CD4-positive, alpha-beta T cell treated with Interleukin-2 at 100 ng/mL for 4 hours (primary cell): ENCODE measurements around the gene ZKSCAN3.
"Not testable (repeated sequence)": the region's sequence is repeated elsewhere in the genome, so short reads cannot be mapped to it uniquely, and the experiment has no call there.

Experiments used
- DNase-seq: peaks from one replicate; pipeline ENCODE4 v3.0.0-alpha.2; 2020; ENCODE audit warnings: low spot score

ZKSCAN3 gene

DNA sequence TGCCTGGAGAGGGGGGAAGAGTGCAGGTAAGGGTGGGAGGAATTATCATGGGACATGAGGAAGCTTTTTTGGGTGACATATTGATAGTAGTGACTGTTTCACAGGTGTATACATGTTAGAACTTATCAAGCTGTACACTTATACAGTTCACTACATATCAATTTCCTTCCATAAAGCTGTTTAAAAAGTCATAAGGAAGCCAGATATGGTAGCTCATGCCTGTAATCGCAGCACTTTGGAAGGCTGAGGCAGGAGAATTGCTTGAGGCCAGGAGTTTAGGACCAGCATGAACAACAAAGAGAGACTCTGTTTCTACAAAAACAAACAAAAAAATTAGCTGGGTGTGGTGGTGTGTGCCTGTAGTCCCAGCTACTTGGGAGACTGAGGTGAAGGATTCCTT, 28.1 kb downstream of the ZKSCAN3 start:
- no peak for DNase-seq

DNA sequence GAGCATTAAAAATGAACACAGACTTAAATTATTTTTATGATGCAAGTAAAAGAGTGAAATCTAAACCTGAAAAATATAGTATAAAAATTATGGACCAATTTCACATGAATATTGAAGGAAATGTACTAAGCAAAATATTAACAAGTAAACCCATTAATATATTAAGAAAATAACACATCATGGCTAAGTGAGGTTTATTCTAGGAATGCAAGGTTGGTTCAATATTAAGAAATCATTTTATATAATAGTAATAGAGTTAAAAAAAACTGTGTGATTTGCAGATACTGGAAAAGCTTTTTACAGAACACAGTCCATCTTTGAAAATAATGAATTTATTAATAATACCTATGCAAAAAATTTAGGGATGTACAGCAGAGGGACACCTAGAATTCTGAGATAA, 28.9 kb downstream of the ZKSCAN3 start:
- DNase-seq, result no peak

DNA sequence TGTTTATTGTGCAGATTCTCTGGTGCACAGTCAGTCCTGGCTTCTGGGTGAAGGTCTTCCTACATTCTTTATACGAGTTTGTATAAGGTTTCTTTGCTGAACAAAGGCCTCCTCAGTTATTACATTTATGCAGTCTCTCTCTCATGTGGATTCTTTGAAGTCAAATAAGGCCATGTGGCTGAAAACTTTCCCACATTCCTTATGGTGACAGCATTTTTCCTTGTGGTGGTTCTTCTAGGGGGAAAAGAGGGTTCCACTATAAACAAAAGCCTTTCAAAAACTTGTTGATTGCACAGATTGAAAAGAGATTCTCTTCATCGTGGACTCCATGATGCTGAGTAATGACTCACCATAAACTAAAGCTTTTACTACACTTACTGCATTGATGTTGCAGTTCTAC, 30.6 kb downstream of the ZKSCAN3 start:
- no peak for DNase-seq

- DNase-seq, result peak; percentile 23
These were observed 33.7 kb downstream of the ZKSCAN3 start for GRCh38 chr6:28383235-28384142.

DNA sequence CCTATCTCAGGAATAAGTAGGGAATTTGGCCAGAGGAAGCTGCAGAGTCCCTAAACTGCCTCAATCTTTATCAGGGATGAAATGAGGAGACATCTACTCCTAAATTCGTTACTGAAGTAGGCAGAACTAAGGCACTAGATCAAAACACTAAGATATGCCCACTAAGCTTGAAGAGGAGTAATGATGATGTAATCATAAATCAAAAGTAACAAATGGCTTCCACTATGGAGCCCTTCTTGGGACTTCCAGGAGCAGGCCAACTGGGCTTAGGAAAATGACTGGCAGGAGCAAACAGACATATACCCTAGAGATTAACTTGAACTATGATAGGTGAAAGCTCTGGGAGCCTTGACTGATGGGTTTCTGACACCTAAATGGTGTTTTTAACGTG, 34.4 kb downstream of the ZKSCAN3 start:
- no peak for DNase-seq

GRCh38 chr6:28390688-28391087, 40.9 kb downstream of the ZKSCAN3 start:
- no peak for DNase-seq

GRCh38 chr6:28393912-28394662, 44.3 kb downstream of the ZKSCAN3 start:
- DNase-seq, result no peak

GRCh38 chr6:28395918-28396317, 46.2 kb downstream of the ZKSCAN3 start:
- DNase-seq, result no peak

GRCh38 chr6:28399350-28400121, 49.8 kb downstream of the ZKSCAN3 start, which contains the start of gene ZSCAN12:
Gene ZSCAN12 (minus strand): TSS chr6:28399747. CDS start chr6:28398405, 1,342 bp downstream.
- DNase-seq, result peak; percentile 87

- DNase-seq, result no peak
These were observed 50.3 kb downstream of the ZKSCAN3 start for GRCh38 chr6:28400122-28400451.

DNA sequence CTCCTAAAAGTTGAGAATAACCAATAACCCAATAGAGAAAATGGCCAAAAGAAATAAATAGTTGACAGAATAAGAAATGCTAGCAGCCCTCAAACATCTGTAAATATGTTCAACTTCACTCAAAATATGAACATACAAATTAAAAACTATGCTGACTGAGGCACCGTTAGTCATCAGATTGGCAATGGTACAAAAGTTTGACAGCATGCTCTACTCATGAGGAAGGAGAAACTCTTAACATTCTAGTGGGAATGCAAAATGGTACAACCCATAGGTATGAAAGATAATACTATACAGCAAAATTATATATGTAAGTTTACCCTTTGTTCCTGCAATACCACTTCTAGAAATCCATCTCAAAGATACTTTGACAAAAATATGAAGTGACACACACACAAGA, 51.4 kb downstream of the ZKSCAN3 start:
- no peak for DNase-seq

GRCh38 chr6:28402197-28402596, 52.5 kb downstream of the ZKSCAN3 start:
- no peak for DNase-seq

DNA sequence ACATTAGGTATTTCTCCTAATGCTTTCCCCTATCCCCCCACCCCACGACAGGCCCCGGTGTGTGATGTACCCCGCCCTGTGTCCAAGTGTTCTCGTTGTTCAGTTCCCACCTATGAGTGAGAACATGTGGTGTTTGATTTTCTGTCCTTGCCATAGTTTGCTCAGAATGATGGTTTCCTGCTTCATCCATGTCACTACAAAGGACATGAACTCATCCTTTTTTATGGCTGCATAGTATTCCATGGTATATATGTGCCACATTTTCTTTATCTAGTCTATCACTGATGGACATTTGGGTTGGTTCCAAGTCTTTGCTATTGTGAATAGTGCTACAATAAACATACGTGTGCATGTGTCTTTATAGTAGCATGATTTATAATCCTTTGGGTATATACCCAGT, 54.2 kb downstream of the ZKSCAN3 start:
- not testable (repeated sequence) for DNase-seq

- DNase-seq, result no peak
These were observed 57.7 kb downstream of the ZKSCAN3 start for GRCh38 chr6:28407401-28407800.

- DNase-seq, result no peak
These were observed 58.5 kb downstream of the ZKSCAN3 start for GRCh38 chr6:28408076-28408802.

- DNase-seq, result no peak
These were observed 61.0 kb downstream of the ZKSCAN3 start for GRCh38 chr6:28410767-28411166.

DNA sequence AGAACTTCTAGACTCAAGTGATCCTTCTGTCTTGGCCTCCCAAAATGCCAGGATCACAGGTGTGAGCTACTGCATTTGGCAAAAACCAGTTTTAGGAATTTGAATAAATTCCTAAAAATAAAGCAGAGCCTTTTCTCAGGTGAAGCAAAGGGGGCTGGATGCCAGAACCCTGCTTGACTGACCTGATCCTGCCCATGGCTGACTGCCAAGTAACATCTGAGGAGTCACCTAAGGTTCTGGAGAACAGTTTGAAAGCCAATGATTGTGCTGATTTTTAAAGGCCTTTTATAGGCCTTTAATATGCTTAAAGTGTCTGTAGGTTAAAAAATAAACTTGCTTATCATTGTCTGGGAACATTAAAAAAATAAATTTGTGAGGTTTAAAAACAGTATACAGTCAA, 63.9 kb downstream of the ZKSCAN3 start:
- no peak for DNase-seq
